Tibial artery (tissue), 4 donors: Measurements from ENCODE around the gene DRC3.

Source experiments
- DNase-seq, 2 donors: peaks; one replicate each; pipeline ENCODE4 v3.0.0-alpha.2; 2019
- H3K27ac ChIP-seq, 2 donors: fragments of 200-600 bp; sonication (generic) in 1 of 2; 1 replicate in 1 of 2; 2 replicates in 1 of 2; pipeline ENCODE4 v1.5.1; 2018 to 2019; ENCODE audit warnings: mild to moderate bottlenecking in 1 of 2
- H3K27me3 ChIP-seq, 2 donors: fragments of 200-600 bp; sonication (generic) in 1 of 2; one replicate each; pipeline versions ENCODE4 v1.5.1 to v1.6.0; 2016 to 2019
- H3K36me3 ChIP-seq, 3 donors: fragments of 200-600 bp; sonication (generic) in 2 of 3; one replicate each; pipeline ENCODE4 v1.5.1; 2016 to 2019; ENCODE audit warnings: mild to moderate bottlenecking in 2 of 3
- H3K4me1 ChIP-seq, 4 donors: fragments of 200-600 bp; sonication (generic) in 2 of 4; 1 replicate in 3 of 4; 2 replicates in 1 of 4; pipeline ENCODE4 v1.5.1; 2016 to 2019
- H3K4me3 ChIP-seq, 2 donors: fragments of 200-600 bp; sonication (generic) in 1 of 2; 1 replicate in 1 of 2; 2 replicates in 1 of 2; pipeline ENCODE4 v1.5.1; 2018 to 2019; ENCODE audit warnings: mild to moderate bottlenecking in 2 of 2
- H3K9me3 ChIP-seq, 3 donors: fragments of 200-600 bp; sonication (generic) in 1 of 3; one replicate each; pipeline ENCODE4 v1.5.1; 2016 to 2019
- CTCF ChIP-seq, 2 experiments: fragments of 200-600 bp in 1 of 2; fragments of 450-650 bp in 1 of 2; IDR thresholded peaks; one replicate each; pipeline ENCODE4 v1.5.1; 2017 to 2019; ENCODE audit warnings: antibody characterized with exemption in 2 of 2, mild to moderate bottlenecking in 1 of 2, moderate library complexity in 1 of 2
- intact Hi-C: fragments of 100-400 bp; cut with DNase I; formaldehyde crosslinking; loops from one replicate; pipeline ENCODE4 v1.15.0; 2023; ENCODE audit warnings: low total_unique reads

DRC3 gene

GRCh38 chr17:17972952-17973254 lies 241 bp downstream of the DRC3 start:
- peak overlapping the region; percentile 54 to 61 for H3K4me3 ChIP-seq
- H3K4me1 ChIP-seq = peaks cover 0 to 35% (median 25%) of the 10 kb centered on the region in 4 donors
- H3K27ac ChIP-seq = peak overlapping the region; percentile 49 to 71
- H3K9me3 ChIP-seq = no peaks in the 10 kb centered on the region
- DNase-seq = no peak
- H3K27me3 ChIP-seq = no peaks in the 10 kb centered on the region
- no peak for TF ChIP-seq CTCF (IDR thresholded peaks at IDR 0.05)
- intact Hi-C loops = no loop called here
- peaks cover 0 to 10% (median 0%) of the 10 kb centered on the region in 3 donors for H3K36me3 ChIP-seq

DNA sequence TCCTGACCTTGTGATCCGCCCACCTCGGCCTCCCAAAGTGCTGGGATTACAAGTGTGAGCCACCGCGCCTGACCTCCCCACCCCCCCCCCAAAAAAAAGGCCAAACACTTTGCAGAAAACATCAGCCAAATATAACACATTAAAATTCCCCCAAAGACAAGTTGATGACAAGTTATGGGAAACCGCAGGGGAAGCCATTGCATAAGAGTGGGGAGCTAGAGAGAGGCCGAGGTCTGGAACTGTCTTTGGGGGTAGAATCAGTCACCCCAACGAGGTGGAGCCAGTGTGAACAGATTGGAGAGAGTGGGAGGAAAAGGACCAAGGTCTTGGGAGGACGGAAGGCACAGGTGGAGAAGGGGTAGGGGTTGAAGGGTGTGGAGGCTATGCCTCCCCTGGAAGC lies 2.8 kb downstream of the DRC3 start:
- H3K36me3 ChIP-seq = peaks cover 0 to 28% (median 0%) of the 10 kb centered on the region in 3 donors
- DNase-seq = no peak
- no peak overlapping the region for H3K4me3 ChIP-seq
- H3K27ac ChIP-seq = no peak overlapping the region
- H3K9me3 ChIP-seq = no peaks in the 10 kb centered on the region
- intact Hi-C loops = loop anchor here (2.0 kb wide), 1 partner anchor 59 kb away; no protein-coding TSS in a partner anchor
- no peaks in the 10 kb centered on the region for H3K27me3 ChIP-seq
- TF ChIP-seq CTCF (IDR thresholded peaks at IDR 0.05) = no peak
- peaks cover 0 to 23% (median 15%) of the 10 kb centered on the region in 4 donors for H3K4me1 ChIP-seq

- Histone ChIP-seq H3K9me3 (no peaks in the 10 kb centered on the region), H3K27me3 (no peaks in the 10 kb centered on the region), H3K27ac (no peak overlapping the region), H3K36me3 (peaks cover 0 to 28% (median 0%) of the 10 kb centered on the region in 3 donors), H3K4me3 (no peak overlapping the region), H3K4me1 (peaks cover 0 to 8% (median 3%) of the 10 kb centered on the region in 4 donors)
- no peak for DNase-seq
- intact Hi-C loops = no loop called here
- TF ChIP-seq CTCF (IDR thresholded peaks at IDR 0.05) = no peak
Measured at GRCh38 chr17:17976931-17977570, 4.4 kb downstream of the DRC3 start.

DNA sequence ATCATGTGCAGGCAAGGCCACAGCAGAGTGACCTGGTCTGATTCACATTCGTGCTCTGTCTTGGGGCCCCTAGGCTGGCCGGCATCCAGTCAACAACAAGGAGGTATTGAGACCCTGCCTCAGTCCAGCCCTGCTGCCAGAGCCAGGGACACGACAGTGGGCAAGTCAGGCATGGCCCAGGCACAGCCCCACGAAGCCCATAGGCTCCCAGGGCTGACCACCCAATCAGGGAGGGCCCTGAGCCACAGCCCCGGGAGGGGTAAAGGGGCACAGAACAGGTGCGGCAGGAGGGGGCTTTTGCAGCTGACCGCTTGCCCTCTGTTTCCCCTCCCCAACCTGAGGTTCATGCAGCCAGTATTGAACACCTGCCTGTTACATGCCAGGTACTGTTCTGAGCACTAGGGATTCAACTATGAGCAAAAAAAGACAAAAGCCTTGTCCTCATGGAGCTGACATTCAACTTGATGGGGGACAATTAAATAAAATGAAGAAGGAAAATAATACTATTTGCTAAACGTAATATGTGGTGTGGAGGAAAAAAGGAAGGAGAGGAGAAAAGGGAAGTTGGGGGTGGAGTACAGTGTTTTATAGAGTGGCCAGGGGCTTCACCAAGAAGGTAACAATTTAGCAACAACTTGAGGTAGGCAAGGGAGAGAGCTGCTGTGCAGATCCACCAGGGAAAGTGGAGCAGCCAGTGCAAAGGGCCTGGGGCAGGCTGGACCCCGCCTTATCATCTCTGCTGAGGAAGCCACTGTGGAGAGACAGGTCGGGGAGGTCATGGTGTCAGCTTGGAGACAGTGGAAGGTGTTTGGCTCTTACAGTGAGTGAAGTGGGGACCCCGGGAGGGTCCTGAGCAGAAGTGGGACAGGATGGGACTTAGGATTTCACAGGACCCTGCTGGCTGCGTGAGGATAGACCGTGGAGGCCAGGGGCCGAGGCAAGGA lies 6.1 kb downstream of the DRC3 start:
- intact Hi-C loops = no loop called here
- no peaks in the 10 kb centered on the region for H3K27me3 ChIP-seq
- TF ChIP-seq CTCF (IDR thresholded peaks at IDR 0.05) = no peak
- H3K36me3 ChIP-seq = peaks cover 0 to 29% (median 0%) of the 10 kb centered on the region in 3 donors
- H3K4me3 ChIP-seq = no peak overlapping the region
- H3K27ac ChIP-seq = no peak overlapping the region
- no peaks in the 10 kb centered on the region for H3K4me1 ChIP-seq
- DNase-seq = no peak
- no peaks in the 10 kb centered on the region for H3K9me3 ChIP-seq

- intact Hi-C loops = no loop called here
- H3K36me3 ChIP-seq = peaks cover 0 to 37% (median 0%) of the 10 kb centered on the region in 3 donors
- H3K27ac ChIP-seq = no peak overlapping the region
- no peaks in the 10 kb centered on the region for H3K9me3 ChIP-seq
- TF ChIP-seq CTCF (IDR thresholded peaks at IDR 0.05) = no peak
- H3K4me3 ChIP-seq = no peak overlapping the region
- no peaks in the 10 kb centered on the region for H3K4me1 ChIP-seq
- H3K27me3 ChIP-seq = no peaks in the 10 kb centered on the region
- DNase-seq = no peak
Measured at GRCh38 chr17:17979778-17980177, 7.1 kb downstream of the DRC3 start.
